Hepatocyte (in vitro differentiated cells): ENCODE measurements around the gene CDH6. TPM values are rescaled to one million over a fixed set of nuclear protein-coding genes. Genes with fewer than 3 reads are reported as not detected.

Experiments
- DNase-seq: peaks from one replicate; pipeline ENCODE4 v3.0.0-alpha.2; 2016; ENCODE audit warnings: low spot score
- H2AFZ ChIP-seq: fragments of 200-600 bp; sonication (generic); 2 replicates; pipeline ENCODE4 v1.6.0; 2016; ENCODE audit warnings: antibody characterized with exemption, mild to moderate bottlenecking
- H3K27ac ChIP-seq: fragments of 200-600 bp; sonication (generic); 2 replicates; pipeline ENCODE4 v1.5.1; 2016; ENCODE audit warnings: mild to moderate bottlenecking
- H3K27me3 ChIP-seq: fragments of 200-600 bp; sonication (generic); 2 replicates; pipeline ENCODE4 v1.6.1; 2016
- H3K36me3 ChIP-seq: fragments of 200-600 bp; sonication (generic); replicated peaks from 2 replicates; pipeline ENCODE4 v1.5.1; 2016; ENCODE audit warnings: low read depth; ENCODE audit not compliant: insufficient read depth
- H3K4me1 ChIP-seq: fragments of 200-600 bp; sonication (generic); 2 replicates; pipeline ENCODE4 v1.5.1; 2016; ENCODE audit warnings: mild to moderate bottlenecking, moderate library complexity; ENCODE audit not compliant: insufficient read depth
- H3K4me2 ChIP-seq: fragments of 200-600 bp; sonication (generic); 2 replicates; pipeline ENCODE4 v1.6.0; 2016
- H3K4me3 ChIP-seq: fragments of 200-600 bp; sonication (generic); 2 replicates; pipeline ENCODE4 v1.5.1; 2016; ENCODE audit warnings: mild to moderate bottlenecking
- H3K79me2 ChIP-seq: fragments of 200-600 bp; sonication (generic); 2 replicates; pipeline ENCODE4 v1.6.0; 2017; ENCODE audit warnings: mild to moderate bottlenecking
- H3K9me2 ChIP-seq: fragments of 200-600 bp; sonication (generic); replicated peaks from 2 replicates; pipeline ENCODE4 v1.6.0; 2017; ENCODE audit warnings: mild to moderate bottlenecking; ENCODE audit not compliant: insufficient read depth
- H3K9me3 ChIP-seq: fragments of 200-600 bp; sonication (generic); 2 replicates; pipeline ENCODE4 v1.5.1; 2016; ENCODE audit warnings: low read depth, mild to moderate bottlenecking
- H4K20me1 ChIP-seq: fragments of 200-600 bp; sonication (generic); 2 replicates; pipeline ENCODE4 v1.6.0; 2016; ENCODE audit warnings: mild to moderate bottlenecking; ENCODE audit not compliant: insufficient read depth, poor library complexity, severe bottlenecking
- CTCF ChIP-seq: fragments of 200-600 bp; sonication (generic); IDR thresholded peaks from 2 replicates; pipeline ENCODE4 v1.5.1; 2016; ENCODE audit warnings: antibody characterized with exemption, mild to moderate bottlenecking; ENCODE audit not compliant: poor library complexity
- EZH2 ChIP-seq: fragments of 200-600 bp; sonication (generic); IDR thresholded peaks from 2 replicates; pipeline ENCODE4 v1.6.1; 2016; ENCODE audit warnings: antibody characterized with exemption, mild to moderate bottlenecking, borderline replicate concordance
- EZH2phosphoT487 ChIP-seq: fragments of 200-600 bp; sonication (generic); IDR thresholded peaks from one replicate; pipeline ENCODE4 v1.6.1; 2018; ENCODE audit warnings: antibody characterized with exemption, mild to moderate bottlenecking, low read depth, moderate library complexity; ENCODE audit not compliant: unreplicated experiment, severe bottlenecking
- WGBS: methylation state at CpG from one replicate; pipeline ENCODE4 v1.1.6; 2016; ENCODE audit warnings: low lambda C conversion rate; ENCODE audit errors: missing lambda C conversion rate; 5-methylcytosine and 5-hydroxymethylcytosine counted together
- polyA plus RNA-seq: library from polyadenylated mRNA; unstranded; fragments of >200 nt; fragmentation: Nextera tagmentation; extraction: Ambion mirVana; gene quantifications from 2 replicates; pipeline ENCODE4 v1.2.1, GENCODE V29; 2016
- total RNA-seq: library from RNA; depleted of rRNA; stranded (reverse); fragments of >200 nt; gene quantifications from 2 replicates; pipeline ENCODE4 v1.2.3, GENCODE V29; 2014

Gene CDH6
- total and polyA plus RNA-seq, 2 experiments from 2014 or later, result 11.6 to 36.9 TPM

- Histone ChIP-seq H3K4me2 (no peak overlapping the region), H2AFZ (no peak overlapping the region), H3K79me2 (no peaks in the 10 kb centered on the region), H4K20me1 (no peaks in the 10 kb centered on the region), H3K4me3 (no peak overlapping the region), H3K4me1 (no peaks in the 10 kb centered on the region), H3K36me3 (no peaks in the 10 kb centered on the region), H3K9me3 (no peaks in the 10 kb centered on the region), H3K27me3 (no peaks in the 10 kb centered on the region), H3K27ac (no peak overlapping the region), H3K9me2 (no peaks in the 10 kb centered on the region)
- no peak for DNase-seq
- TF ChIP-seq EZH2 (no peak), EZH2phosphoT487 (no peak), CTCF (no peak)
- WGBS, result 100% methylated on average over 1 of the region's 1 CpG
These were observed 51.4 kb downstream of the CDH6 start for GRCh38 chr5:31244921-31245320.

GRCh38 chr5:31247381-31247780 is 53.9 kb downstream of the CDH6 start:
- no peaks in the 10 kb centered on the region for H3K36me3 ChIP-seq
- no peaks in the 10 kb centered on the region for H3K9me3 ChIP-seq
- no peaks in the 10 kb centered on the region for H3K79me2 ChIP-seq
- no peak for DNase-seq
- H3K9me2 ChIP-seq, result no peaks in the 10 kb centered on the region
- H3K27me3 ChIP-seq, result no peaks in the 10 kb centered on the region
- H2AFZ ChIP-seq, result no peak overlapping the region
- H3K4me3 ChIP-seq, result no peak overlapping the region
- no peak overlapping the region for H3K4me2 ChIP-seq
- TF ChIP-seq EZH2phosphoT487, result no peak
- no peak for TF ChIP-seq EZH2
- no peak for TF ChIP-seq CTCF
- H3K27ac ChIP-seq, result no peak overlapping the region
- H3K4me1 ChIP-seq, result no peaks in the 10 kb centered on the region
- H4K20me1 ChIP-seq, result no peaks in the 10 kb centered on the region

- H3K36me3 ChIP-seq, result no peaks in the 10 kb centered on the region
- H3K9me3 ChIP-seq, result no peaks in the 10 kb centered on the region
- H3K79me2 ChIP-seq, result no peaks in the 10 kb centered on the region
- no peaks in the 10 kb centered on the region for H3K27me3 ChIP-seq
- no peak overlapping the region for H3K27ac ChIP-seq
- no peaks in the 10 kb centered on the region for H3K4me1 ChIP-seq
- H3K4me2 ChIP-seq, result no peak overlapping the region
- no peak overlapping the region for H3K4me3 ChIP-seq
- TF ChIP-seq EZH2 (no peak), CTCF (no peak), EZH2phosphoT487 (no peak)
- no peaks in the 10 kb centered on the region for H4K20me1 ChIP-seq
- no peaks in the 10 kb centered on the region for H3K9me2 ChIP-seq
- no peak overlapping the region for H2AFZ ChIP-seq
- WGBS, result 92% methylated on average over 3 of the region's 3 CpGs
- DNase-seq, result no peak
These were observed 56.7 kb downstream of the CDH6 start for GRCh38 chr5:31250201-31250600.

- Histone ChIP-seq H3K27me3 (no peaks in the 10 kb centered on the region), H3K4me1 (no peaks in the 10 kb centered on the region), H3K4me2 (no peak overlapping the region), H3K36me3 (no peaks in the 10 kb centered on the region), H3K4me3 (no peak overlapping the region), H3K9me2 (no peaks in the 10 kb centered on the region), H4K20me1 (no peaks in the 10 kb centered on the region), H2AFZ (no peak overlapping the region), H3K79me2 (no peaks in the 10 kb centered on the region), H3K9me3 (no peaks in the 10 kb centered on the region), H3K27ac (no peak overlapping the region)
- TF ChIP-seq CTCF (no peak), EZH2phosphoT487 (no peak), EZH2 (no peak)
- no peak for DNase-seq
- 98% methylated on average over 4 of the region's 4 CpGs for WGBS
These were observed 57.5 kb downstream of the CDH6 start for GRCh38 chr5:31251032-31251431.
